Measurements from ENCODE around the gene RAC2. TPM values are rescaled to one million over a fixed set of nuclear protein-coding genes. Genes with fewer than 3 reads are reported as not detected.

The RAC2 gene
- total and polyA plus RNA-seq, 5 donors = 1.8 to 8.6 (median 4.3) TPM

DNA sequence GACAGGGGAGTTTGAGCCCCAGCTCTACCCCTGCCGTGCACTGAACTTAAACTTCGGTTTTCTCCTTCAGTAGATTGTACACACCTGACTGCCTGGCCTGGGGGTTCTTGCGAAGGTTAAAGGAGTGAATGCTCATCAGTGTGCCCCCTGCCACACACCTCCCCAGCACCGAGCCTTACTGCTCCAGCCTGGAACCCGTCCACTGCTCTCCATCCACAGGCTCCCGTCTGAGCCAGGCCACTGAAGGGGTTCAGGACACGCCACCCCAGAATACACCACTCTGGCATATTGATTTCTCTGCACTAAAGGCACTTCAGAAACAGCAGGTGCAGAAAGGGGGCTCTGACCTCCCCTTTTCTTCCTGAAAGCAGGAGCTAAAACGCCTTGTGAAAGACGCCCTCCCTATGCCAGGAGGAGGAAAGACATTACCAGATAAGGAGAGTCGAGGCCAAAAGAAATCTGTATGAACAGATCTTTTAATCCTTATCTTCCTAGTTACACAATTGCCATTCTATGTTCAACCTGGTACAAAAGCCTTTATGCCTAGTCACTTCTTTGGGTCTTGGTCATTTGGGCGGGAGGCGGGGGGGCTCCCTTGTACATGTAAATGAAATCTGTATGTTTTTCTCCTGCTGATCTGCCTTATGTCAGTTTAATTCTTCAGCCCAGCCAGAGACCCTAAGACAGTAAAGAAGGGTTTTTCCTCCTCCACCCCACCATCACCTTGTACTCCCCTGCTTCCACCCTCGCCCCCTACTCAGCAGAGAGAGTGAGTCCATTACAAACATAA is 29.9 kb downstream of the RAC2 start:
- Histone ChIP-seq H3K9me3 (ENCODE audit: control insufficient read depth, low read length) (no peaks in the 10 kb centered on the region), H3K27ac (ENCODE audit: low read length) (no peak overlapping the region), H3K27me3 (ENCODE audit: control insufficient read depth, insufficient read depth) (no peaks in the 10 kb centered on the region), H3K4me3 (ENCODE audit: low read length) (no peak overlapping the region), H3K4me1 (ENCODE audit: control insufficient read depth, insufficient read depth, low read length) (no peaks in the 10 kb centered on the region)
- WGBS = 83% methylated on average over 13 of the region's 13 CpGs
- ATAC-seq = no peak
- no peak for DNase-seq
- intact Hi-C loops (cut with DNase I) = no loop called here

- DNase-seq (no peak), ATAC-seq (no peak)
- no peak overlapping the region for H3K27ac ChIP-seq (ENCODE audit: low read length)
- intact Hi-C loops (cut with DNase I) = no loop called here
- H3K4me3 ChIP-seq (ENCODE audit: low read length) = no peak overlapping the region
- 88% methylated on average over 18 of the region's 18 CpGs for WGBS
- H3K4me1 ChIP-seq (ENCODE audit: control insufficient read depth, insufficient read depth, low read length) = no peaks in the 10 kb centered on the region
- H3K9me3 ChIP-seq (ENCODE audit: control insufficient read depth, low read length) = no peaks in the 10 kb centered on the region
- no peaks in the 10 kb centered on the region for H3K27me3 ChIP-seq (ENCODE audit: control insufficient read depth, insufficient read depth)
These were observed 30.7 kb downstream of the RAC2 start for GRCh38 chr22:37213218-37213855.

DNA sequence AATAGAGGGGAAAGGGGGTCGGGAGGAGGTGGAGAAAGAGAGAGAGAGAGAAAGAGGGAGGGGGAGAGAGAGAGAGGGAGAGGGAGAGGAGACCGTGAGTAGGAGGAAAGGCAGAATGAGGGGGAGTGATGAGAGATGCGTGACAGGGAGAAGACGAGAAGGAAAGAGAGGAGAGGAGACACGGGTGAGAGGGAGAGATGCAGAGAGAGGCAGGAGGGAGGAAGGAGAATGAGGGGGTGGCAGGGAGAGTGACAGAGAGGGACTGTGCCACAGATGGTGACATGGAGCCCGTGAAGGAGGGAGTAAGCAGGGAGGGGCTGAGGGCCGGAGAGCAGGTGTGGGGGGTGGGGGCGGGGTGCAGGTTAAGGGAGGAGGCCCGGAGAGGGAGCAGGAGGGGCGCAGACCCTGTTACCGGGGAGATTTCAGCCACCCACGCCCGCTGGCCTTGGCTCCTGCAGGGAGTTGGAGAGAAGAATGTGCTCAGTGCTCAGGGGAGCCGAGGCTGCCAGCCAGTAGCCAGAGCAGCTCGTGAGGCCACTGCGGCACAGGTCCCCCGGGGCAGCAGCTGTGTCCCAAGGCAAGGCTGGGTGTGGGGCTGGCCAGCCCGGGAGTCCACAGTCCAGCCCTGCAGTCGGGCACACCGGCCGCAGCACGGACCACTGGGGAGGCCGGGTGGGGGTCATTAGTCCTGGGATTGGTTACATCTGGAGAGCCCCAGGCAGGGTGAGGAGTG is 31.7 kb downstream of the RAC2 start, which contains the start of gene SSTR3:
Gene SSTR3 (minus strand): TSS at position 304 of the 733 bp plus-strand sequence. CDS start 4,674 bp downstream, outside the sequence.
- Histone ChIP-seq H3K4me1 (ENCODE audit: control insufficient read depth, insufficient read depth, low read length) (no peaks in the 10 kb centered on the region), H3K27ac (ENCODE audit: low read length) (no peak within 1 kb of the TSS), H3K27me3 (ENCODE audit: control insufficient read depth, insufficient read depth) (no peaks in the 10 kb centered on the region), H3K9me3 (ENCODE audit: control insufficient read depth, low read length) (no peaks in the 10 kb centered on the region), H3K4me3 (ENCODE audit: low read length) (no peak within 1 kb of the TSS)
- intact Hi-C loops (cut with DNase I) = no loop called here
- ATAC-seq (peak in 1 of 2 donors; percentile 38), DNase-seq (no peak)
- 22% methylated on average over 23 of the region's 23 CpGs for WGBS

DNA sequence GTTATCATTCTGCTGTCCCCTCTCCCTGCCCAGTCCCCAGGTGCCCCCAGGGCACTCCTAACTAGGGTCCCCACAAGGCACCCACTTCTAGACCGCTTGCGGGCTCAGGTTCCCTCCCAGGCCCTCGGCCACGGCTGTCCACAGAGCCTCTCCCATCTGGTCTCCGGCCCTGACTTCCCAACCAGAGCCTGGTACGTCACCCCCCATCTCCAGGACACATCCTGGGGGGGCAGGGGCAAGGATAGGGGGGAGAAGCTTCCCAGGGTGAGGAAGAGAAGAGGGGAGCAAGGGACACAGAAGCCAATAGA is 32.2 kb downstream of the RAC2 start:
- H3K9me3 ChIP-seq (ENCODE audit: control insufficient read depth, low read length) = no peaks in the 10 kb centered on the region
- H3K27ac ChIP-seq (ENCODE audit: low read length) = no peak overlapping the region
- no peaks in the 10 kb centered on the region for H3K4me1 ChIP-seq (ENCODE audit: control insufficient read depth, insufficient read depth, low read length)
- WGBS = 59% methylated on average over 6 of the region's 6 CpGs
- ATAC-seq (no peak), DNase-seq (peak in 1 of 3 donors; percentile 39)
- no peaks in the 10 kb centered on the region for H3K27me3 ChIP-seq (ENCODE audit: control insufficient read depth, insufficient read depth)
- H3K4me3 ChIP-seq (ENCODE audit: low read length) = no peak overlapping the region
- intact Hi-C loops (cut with DNase I) = no loop called here

GRCh38 chr22:37211075-37211865 is 32.8 kb downstream of the RAC2 start:
- no peak overlapping the region for H3K27ac ChIP-seq (ENCODE audit: low read length)

GRCh38 chr22:37210041-37210803 is 33.8 kb downstream of the RAC2 start:
- DNase-seq (no peak), ATAC-seq (no peak)
- H3K9me3 ChIP-seq (ENCODE audit: control insufficient read depth, low read length) = no peaks in the 10 kb centered on the region
- intact Hi-C loops (cut with DNase I) = no loop called here
- H3K4me1 ChIP-seq (ENCODE audit: control insufficient read depth, insufficient read depth, low read length) = no peaks in the 10 kb centered on the region
- H3K27ac ChIP-seq (ENCODE audit: low read length) = no peak overlapping the region
- H3K27me3 ChIP-seq (ENCODE audit: control insufficient read depth, insufficient read depth) = no peaks in the 10 kb centered on the region
- H3K4me3 ChIP-seq (ENCODE audit: low read length) = no peak overlapping the region
- 65% methylated on average over 15 of the region's 15 CpGs for WGBS

More at GRCh38 chr22:37211075-37211865, 32.8 kb downstream of the RAC2 start:
- no peaks in the 10 kb centered on the region for H3K4me1 ChIP-seq (ENCODE audit: control insufficient read depth, insufficient read depth, low read length)
- DNase-seq (no peak), ATAC-seq (no peak)
- WGBS = 73% methylated on average over 24 of the region's 24 CpGs
- no peaks in the 10 kb centered on the region for H3K9me3 ChIP-seq (ENCODE audit: control insufficient read depth, low read length)
- H3K4me3 ChIP-seq (ENCODE audit: low read length) = no peak overlapping the region
- intact Hi-C loops (cut with DNase I) = no loop called here
- H3K27me3 ChIP-seq (ENCODE audit: control insufficient read depth, insufficient read depth) = no peaks in the 10 kb centered on the region

GRCh38 chr22:37209140-37209845 is 34.8 kb downstream of the RAC2 start:
- ATAC-seq (no peak), DNase-seq (no peak)
- Histone ChIP-seq H3K9me3 (ENCODE audit: control insufficient read depth, low read length) (no peaks in the 10 kb centered on the region), H3K4me1 (ENCODE audit: control insufficient read depth, insufficient read depth, low read length) (no peaks in the 10 kb centered on the region), H3K27me3 (ENCODE audit: control insufficient read depth, insufficient read depth) (no peaks in the 10 kb centered on the region), H3K27ac (ENCODE audit: low read length) (no peak overlapping the region), H3K4me3 (ENCODE audit: low read length) (no peak overlapping the region)
- WGBS = 84% methylated on average over 9 of the region's 9 CpGs
- intact Hi-C loops (cut with DNase I) = loop anchor here in 1 of 4 donors (10.0 kb wide), 1 partner anchor 124 kb away; no protein-coding TSS in a partner anchor

DNA sequence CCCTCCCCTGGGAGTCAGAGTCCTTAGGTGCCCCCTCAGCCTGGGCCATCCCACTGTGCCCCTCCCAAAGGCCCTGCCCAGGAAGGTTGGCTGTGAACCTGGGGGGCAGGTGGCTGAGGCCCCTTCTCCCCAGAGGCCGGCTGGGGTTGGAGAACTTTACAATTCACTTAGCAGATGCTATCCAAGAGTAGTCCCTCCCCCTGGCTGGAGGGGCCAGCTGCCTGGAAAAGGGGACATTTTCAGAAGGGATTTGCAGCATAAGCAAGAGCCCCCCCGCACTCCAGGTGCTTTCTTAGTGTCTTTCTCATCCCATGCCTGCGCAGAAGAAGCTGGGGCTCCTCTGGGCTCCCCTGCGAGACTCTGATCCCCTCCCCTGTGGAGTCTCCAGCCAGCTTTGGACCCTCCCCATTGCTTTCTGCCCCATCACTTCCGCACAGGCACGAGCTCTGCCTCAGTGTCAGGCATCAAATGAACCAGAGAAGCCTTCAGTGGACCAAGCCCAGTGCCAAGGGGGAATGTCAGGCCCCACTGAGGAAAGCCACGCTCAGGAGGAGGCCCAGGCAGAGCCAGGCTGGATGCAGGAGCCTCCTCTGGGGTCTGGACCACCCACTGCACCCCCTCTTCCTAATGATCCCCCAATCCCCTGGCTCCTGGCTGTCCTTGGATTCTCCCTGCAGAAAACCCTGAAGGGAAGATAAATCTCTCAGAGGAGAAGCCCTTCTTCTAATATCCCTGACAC is 35.5 kb downstream of the RAC2 start:
- 83% methylated on average over 7 of the region's 7 CpGs for WGBS
- intact Hi-C loops (cut with DNase I) = loop anchor here in 1 of 4 donors (10.0 kb wide), 1 partner anchor 124 kb away; no protein-coding TSS in a partner anchor
- no peak for ATAC-seq

DNA sequence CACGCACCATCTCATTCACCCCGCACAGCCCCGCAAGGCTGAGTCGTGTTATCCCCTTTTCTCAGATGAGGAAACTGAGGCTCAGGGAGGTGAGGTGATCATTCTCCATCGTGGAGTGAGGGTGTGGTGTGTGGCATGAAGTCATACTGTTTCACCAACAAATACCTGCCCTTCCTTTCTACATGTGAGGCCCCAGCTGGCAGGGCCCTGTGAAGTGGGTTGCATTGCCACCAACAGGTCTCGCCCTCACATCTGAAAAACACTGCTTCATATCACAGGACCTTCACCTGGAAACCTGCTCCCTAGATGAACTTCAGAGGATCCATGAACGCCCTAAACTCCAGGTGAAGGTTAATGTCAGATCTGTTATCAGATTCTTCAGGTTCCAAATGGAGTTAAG is 36.1 kb downstream of the RAC2 start:
- H3K27me3 ChIP-seq (ENCODE audit: control insufficient read depth, insufficient read depth) = no peaks in the 10 kb centered on the region
- no peaks in the 10 kb centered on the region for H3K9me3 ChIP-seq (ENCODE audit: control insufficient read depth, low read length)
- 87% methylated on average over 7 of the region's 7 CpGs for WGBS
- no peak overlapping the region for H3K4me3 ChIP-seq (ENCODE audit: low read length)
- H3K27ac ChIP-seq (ENCODE audit: low read length) = no peak overlapping the region
- ATAC-seq (no peak), DNase-seq (no peak)
- intact Hi-C loops (cut with DNase I) = loop anchor here in 1 of 4 donors (10.0 kb wide), 1 partner anchor 123 kb away; no protein-coding TSS in a partner anchor
- H3K4me1 ChIP-seq (ENCODE audit: control insufficient read depth, insufficient read depth, low read length) = no peaks in the 10 kb centered on the region

More for the DNA sequence above, 35.5 kb downstream of the RAC2 start:
- Histone ChIP-seq H3K4me1 (ENCODE audit: control insufficient read depth, insufficient read depth, low read length) (no peaks in the 10 kb centered on the region), H3K4me3 (ENCODE audit: low read length) (no peak overlapping the region), H3K9me3 (ENCODE audit: control insufficient read depth, low read length) (no peaks in the 10 kb centered on the region), H3K27ac (ENCODE audit: low read length) (no peak overlapping the region), H3K27me3 (ENCODE audit: control insufficient read depth, insufficient read depth) (no peaks in the 10 kb centered on the region)
- no peak for DNase-seq

Measured in right cardiac atrium (tissue), 5 donors.